HG02678 (cell line): Measurements from ENCODE around the gene NLRP9.
"Not testable (repeated sequence)": the region's sequence is repeated elsewhere in the genome, so short reads cannot be mapped to it uniquely, and the experiment has no call there.

Experiments used
- ATAC-seq: cut with Tn5 transposase; IDR thresholded peaks from one replicate; pipeline ENCODE4 v1.9.1; 2021; ENCODE audit warnings: mild to moderate bottlenecking, moderate library complexity; ENCODE audit not compliant: unreplicated experiment

Gene NLRP9

GRCh38 chr19:55738302-55738701 is at the start of gene NLRP9:
NLRP9 (minus strand) TSS chr19:55738402; CDS start chr19:55738374, 28 bp downstream.
- no peak for ATAC-seq

DNA sequence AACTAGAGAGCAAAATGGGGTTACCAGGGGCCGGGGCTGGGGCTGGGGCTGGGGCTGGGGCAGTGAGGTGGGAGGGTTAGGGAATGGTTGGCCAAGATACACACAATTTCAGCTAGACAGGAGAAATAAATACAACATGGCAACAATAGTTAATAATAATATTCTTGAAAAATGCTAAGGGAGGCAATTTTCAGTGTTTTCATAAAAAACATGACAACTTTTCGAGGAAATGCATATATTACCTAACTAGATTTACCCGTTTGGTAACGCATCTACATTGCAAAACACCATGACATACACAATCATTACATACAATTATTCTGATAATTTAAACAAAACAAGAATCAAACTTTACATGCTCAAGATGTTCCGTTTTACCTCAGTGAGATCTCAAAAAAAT is 42.9 kb upstream of the NLRP9 start:
- ATAC-seq, result no peak

GRCh38 chr19:55778331-55778730 is 40.1 kb upstream of the NLRP9 start:
- ATAC-seq, result no peak

DNA sequence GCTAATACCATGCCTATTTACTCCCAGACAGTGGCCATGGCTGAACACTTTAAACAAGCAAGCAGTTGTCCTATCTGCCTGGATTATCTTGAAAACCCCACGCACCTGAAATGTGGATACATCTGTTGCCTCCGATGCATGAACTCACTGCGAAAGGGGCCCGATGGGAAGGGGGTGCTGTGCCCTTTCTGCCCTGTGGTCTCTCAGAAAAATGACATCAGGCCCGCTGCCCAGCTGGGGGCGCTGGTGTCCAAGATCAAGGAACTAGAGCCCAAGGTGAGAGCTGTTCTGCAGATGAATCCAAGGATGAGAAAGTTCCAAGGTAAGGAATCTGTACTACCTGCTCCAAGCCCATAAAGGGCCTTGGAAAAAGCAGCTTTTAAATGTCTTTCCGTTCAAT is 39.3 kb upstream of the NLRP9 start:
- ATAC-seq, result no peak

- ATAC-seq, result not testable (repeated sequence)
These were observed 31.4 kb upstream of the NLRP9 start for GRCh38 chr19:55769632-55770031.

DNA sequence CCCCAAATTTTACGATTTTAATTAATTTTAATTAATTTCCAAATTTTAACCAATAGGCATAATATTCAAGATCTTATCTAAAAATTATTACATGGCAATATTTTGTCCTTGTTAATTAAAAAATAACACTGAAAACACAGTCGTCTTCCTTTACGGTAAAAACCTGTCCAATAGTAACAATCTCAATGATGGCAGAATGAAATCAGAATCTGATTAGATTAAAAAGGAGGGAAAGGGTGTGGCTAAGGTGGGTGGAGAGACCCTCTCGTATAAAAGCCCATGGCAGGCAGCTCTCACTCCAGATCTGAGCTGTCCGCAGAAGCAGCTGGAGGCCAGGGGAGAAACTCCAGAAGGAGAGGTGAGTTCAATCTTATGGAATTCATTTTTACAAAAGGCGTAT is 30.6 kb upstream of the NLRP9 start, which contains the start of gene RFPL4AL1:
RFPL4AL1 (plus strand) TSS at position 301 of the 400 bp plus-strand sequence. CDS start 2,687 bp downstream, outside the sequence.
- not testable (repeated sequence) for ATAC-seq

- no peak for ATAC-seq
These were observed 28.3 kb upstream of the NLRP9 start for GRCh38 chr19:55766466-55766865.

- ATAC-seq, result not testable (repeated sequence)
These were observed 20.6 kb upstream of the NLRP9 start, which contains the start of gene RFPL4A for GRCh38 chr19:55758797-55759196. RFPL4A (plus strand) TSS chr19:55759097; CDS start chr19:55761801, 2,704 bp downstream.

DNA sequence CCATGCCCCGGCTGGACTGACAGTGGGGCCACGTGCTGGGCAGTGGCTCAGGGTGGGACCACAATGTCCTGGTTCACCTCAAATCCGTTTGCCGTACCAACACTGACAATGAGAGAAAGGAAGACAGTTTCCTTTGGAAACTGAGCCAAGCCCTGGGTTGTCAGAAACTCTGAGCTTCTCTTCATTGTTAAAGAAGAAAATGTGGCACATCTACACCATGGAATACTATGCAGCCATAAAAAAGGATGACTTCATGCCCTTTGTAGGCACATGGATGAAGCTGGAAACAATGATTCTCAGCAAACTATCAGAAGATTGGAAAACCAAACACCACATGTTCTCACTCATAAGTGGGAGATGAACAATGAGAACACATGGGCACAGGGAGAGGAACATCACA is 18.6 kb upstream of the NLRP9 start:
- ATAC-seq, result not testable (repeated sequence)

DNA sequence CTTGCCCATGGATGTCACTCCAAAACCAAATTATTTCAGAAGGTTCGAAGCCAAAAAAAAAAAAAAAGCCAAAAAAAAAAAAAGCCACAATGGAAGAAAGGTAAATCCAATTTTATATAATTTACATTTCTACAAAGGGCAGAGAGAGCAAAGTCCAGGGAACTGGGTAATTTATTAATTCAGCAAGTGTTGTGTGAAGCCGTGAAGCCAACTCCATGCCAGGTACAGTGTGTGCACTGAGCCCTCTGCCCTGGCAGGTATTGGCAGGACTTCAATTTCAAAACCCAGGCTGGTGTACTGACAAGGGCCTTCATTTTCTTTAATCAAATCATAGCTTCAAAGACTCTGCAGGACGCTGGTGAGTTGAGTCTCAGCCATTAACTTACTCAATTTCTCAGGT is 15.2 kb upstream of the NLRP9 start:
- no peak for ATAC-seq

DNA sequence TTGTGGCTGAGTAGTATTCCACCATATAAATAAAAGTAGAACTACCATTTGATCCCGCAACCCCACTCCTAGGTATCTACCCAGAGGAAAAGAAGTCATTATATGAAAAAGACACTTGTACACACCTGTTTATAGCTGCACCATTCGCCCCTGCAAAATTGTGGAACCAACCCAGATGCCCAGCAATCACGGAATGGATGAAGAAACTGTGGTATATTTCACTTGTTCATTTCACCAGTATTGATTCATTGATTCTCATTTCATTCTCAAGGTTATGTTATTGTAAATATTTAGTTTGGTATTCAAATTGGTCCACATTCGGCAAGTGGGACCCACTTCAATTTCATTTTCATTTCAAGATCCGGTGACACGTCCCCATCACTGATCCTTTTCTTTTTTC is 12.5 kb upstream of the NLRP9 start:
- no peak for ATAC-seq

GRCh38 chr19:55730378-55730777 is 7.8 kb downstream of the NLRP9 start:
- ATAC-seq, result not testable (repeated sequence)

GRCh38 chr19:55723491-55723890 is 14.7 kb downstream of the NLRP9 start:
- no peak for ATAC-seq

DNA sequence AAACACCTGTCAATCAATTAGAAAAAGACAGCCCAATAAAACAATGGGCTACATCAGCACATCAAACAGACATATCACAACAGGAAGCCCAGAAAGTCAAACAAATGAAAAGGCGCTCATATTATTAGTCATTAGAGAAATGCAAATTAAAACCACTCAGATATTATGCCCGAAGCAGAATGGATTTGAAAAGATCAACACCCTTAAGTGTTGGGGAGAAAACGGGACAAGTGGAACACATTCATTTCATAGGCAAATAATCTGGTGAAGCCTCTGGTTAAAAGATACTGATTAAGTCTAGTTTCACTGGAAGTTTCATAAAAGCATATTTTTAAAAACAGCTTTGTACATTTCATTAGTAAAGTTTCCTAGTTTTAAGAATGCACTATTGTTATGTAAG is 17.4 kb downstream of the NLRP9 start:
- no peak for ATAC-seq

DNA sequence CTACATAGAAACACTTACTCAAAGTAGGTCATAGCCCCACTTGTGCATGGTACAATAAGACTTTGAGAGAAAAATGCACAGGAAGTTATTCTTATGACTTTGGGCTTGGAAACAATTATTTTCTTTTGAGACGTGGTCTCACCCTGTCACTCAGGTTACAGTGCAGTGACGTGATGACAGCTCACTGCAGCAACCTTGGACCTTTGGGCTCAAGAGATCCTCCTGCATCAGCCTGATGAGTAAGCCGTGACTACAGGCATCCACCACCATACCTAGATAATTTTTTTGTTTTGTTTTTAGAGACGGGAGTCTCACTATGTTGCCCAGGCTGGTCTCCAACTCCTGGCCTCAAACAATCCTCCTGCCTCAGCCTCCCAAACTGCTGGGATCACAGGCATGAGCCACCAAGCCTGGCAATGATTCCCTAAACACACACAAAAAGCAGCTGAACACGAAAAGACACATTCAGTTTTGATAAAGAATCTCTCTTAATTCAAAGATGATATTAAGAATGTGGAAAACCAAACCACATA is 17.9 kb downstream of the NLRP9 start:
- ATAC-seq, result no peak

GRCh38 chr19:55717879-55718711 is 20.1 kb downstream of the NLRP9 start:
- ATAC-seq, result not testable (repeated sequence)

GRCh38 chr19:55717251-55717650 is 21.0 kb downstream of the NLRP9 start:
- ATAC-seq, result no peak

DNA sequence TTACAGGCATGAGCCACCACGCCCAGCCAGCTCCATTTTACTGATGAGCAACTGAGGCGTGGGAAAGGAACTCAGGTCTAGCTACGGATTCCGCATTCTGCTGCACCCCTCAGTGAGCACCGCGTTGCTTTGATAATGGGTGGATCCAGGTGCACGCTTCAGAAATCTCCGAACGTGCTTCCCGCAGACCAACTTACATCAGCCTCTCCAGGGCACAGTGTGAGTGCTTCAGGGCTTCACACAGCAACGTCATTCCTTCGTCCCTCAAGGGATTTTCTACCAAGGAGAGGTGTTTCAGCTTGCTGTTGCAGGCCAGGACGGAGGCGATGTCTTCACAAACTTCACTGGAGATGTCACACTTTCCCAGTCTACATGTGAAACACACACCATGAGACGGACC is 21.7 kb downstream of the NLRP9 start:
- ATAC-seq, result no peak

DNA sequence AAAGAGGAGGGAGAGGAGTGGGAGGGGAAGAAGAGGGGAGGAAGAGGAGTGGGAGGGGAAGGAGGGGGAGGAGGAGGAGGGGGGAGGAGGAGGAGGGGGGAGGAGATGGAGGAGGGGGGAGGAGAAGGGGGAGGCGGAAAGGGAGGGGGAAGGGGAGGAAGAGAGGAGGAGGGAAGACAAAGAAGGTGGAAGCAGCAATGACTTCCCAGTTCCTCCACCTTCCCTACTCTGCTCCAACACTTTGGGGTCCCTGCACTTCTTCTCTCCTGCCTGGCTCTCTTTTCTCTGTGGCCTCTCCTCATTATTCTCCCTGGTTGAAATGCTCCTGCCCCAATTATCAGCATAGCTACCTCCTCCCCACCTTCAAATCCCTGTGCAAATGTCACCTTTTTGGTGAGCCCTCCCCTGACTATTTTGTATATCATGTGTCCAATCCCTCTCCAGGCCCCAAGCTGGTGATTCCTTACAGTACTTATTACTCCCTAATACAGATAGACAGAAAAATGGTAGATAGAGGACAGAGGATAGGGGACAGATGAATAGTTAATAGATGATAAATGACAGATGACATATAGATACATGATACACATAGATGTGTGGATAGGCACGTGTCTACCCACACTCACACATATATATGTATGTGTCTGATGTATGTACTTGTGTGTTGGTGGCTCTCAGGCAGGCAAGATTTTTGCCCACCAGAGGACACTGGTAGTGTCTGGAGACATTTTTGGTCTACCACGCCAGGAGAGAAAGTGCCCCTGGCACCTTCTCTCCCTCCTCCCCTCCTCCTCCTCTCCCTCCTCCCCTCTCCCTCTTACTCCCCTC is 25.2 kb downstream of the NLRP9 start:
- ATAC-seq, result no peak

GRCh38 chr19:55711719-55712118 is 26.5 kb downstream of the NLRP9 start:
- no peak for ATAC-seq

GRCh38 chr19:55705972-55706371 is 32.2 kb downstream of the NLRP9 start:
- no peak for ATAC-seq
